MCF 10A (cell line): ENCODE measurements around the gene EXOC2. TPM values are rescaled to one million over a fixed set of nuclear protein-coding genes. Genes with fewer than 3 reads are reported as not detected.

Source experiments
- BruUV-seq: library from RNA; stranded (reverse); fragments of 400-500 nt; replicated peaks from 2 replicates; lab custom pipeline; 2021; lab: Mats Ljungman, UMichigan
- CTCF ChIA-PET: fragments of 300-600 bp; sonication (Branson Sonifier 250); formaldehyde crosslinking; extraction: SDS; loops from one replicate; lab custom pipeline; 2021; ENCODE audit warnings: antibody characterized with exemption, inconsistent platforms; lab: Yijun Ruan, JAX
- POLR2A ChIA-PET: fragments of 300-600, 350-650 bp; sonication (Branson Sonifier 250); formaldehyde crosslinking; extraction: SDS; loops from one replicate; lab custom pipeline; 2020; ENCODE audit warnings: antibody characterized with exemption, inconsistent platforms; lab: Yijun Ruan, JAX
- DNase-seq: peaks from one replicate; pipeline ENCODE4 v3.0.0-alpha.2; 2018; ENCODE audit not compliant: unreplicated experiment
- H3K27ac Mint-ChIP-seq: one replicate; pipeline ENCODE4 v1.8.0; 2022; ENCODE audit warnings: mild to moderate bottlenecking, low read depth, mixed read lengths; ENCODE audit not compliant: unreplicated experiment
- H3K27me3 Mint-ChIP-seq: one replicate; pipeline ENCODE4 v1.8.0; 2022; ENCODE audit warnings: mixed read lengths; ENCODE audit not compliant: insufficient read depth, unreplicated experiment
- H3K36me3 Mint-ChIP-seq: one replicate; pipeline ENCODE4 v1.8.0; 2022; ENCODE audit warnings: mild to moderate bottlenecking, moderate library complexity, mixed read lengths; ENCODE audit not compliant: insufficient read depth, unreplicated experiment
- H3K4me1 Mint-ChIP-seq: one replicate; pipeline ENCODE4 v1.8.0; 2022; ENCODE audit warnings: mixed read lengths; ENCODE audit not compliant: insufficient read depth, unreplicated experiment
- H3K4me3 Mint-ChIP-seq: one replicate; pipeline ENCODE4 v1.8.0; 2022; ENCODE audit warnings: mild to moderate bottlenecking, moderate library complexity, mixed read lengths; ENCODE audit not compliant: unreplicated experiment
- H3K9me3 Mint-ChIP-seq: one replicate; pipeline ENCODE4 v1.8.0; 2022; ENCODE audit warnings: mixed read lengths; ENCODE audit not compliant: unreplicated experiment
- CTCF ChIP-seq: fragments of 200-600 bp; IDR thresholded peaks from one replicate; pipeline ENCODE4 v1.8.0; 2022; ENCODE audit warnings: antibody characterized with exemption, mild to moderate bottlenecking; ENCODE audit not compliant: unreplicated experiment
- intact Hi-C: fragments of 100-400 bp; cut with micrococcal nuclease; formaldehyde crosslinking; loops from 2 replicates; pipeline ENCODE4 v1.14.1; 2022
- total RNA-seq: library from RNA; stranded (reverse); gene quantifications from 2 replicates; pipeline ENCODE4 v1.2.3, GENCODE V29; 2022

The EXOC2 gene
- total RNA-seq, 1 experiment from 2014 or later, result 14.6 TPM

DNA sequence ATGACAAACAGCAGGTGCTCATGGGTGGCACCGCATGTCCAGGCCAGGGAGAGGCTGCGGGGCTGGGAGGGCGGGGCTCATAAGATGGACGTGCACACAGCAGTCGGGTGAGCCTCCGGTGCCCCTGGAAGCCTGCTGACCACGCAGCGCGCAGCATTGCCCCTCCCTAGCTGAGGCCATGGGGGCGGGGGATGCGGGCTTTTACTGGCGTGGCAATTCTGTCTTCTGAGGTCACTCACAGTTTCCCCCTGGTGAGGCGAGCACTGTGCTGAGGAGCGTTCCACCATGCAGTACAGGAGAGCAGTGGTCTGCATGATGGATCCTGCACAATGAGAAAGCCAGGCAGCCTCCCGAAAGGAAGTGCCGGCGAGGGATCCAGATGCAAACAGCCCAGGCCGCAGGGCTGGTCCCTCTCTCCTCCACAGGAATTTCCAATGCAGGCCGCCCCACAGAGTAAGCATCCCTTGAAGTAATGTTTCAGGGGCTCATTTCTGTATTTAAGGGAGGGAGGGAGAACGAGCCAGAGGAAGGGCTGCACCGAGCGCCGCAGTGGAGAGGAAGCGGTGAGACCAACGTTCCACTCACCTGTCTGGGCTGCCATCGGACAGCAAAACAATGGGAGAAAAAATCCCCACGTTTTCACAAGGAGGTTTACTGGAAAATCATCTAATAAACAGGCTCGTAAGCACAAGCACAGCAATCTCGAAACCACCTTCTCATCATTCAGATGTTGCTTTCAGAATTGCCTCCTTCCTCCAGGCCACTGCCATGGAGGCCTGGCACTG is 245.4 kb downstream of the EXOC2 start:
- intact Hi-C loops, result no loop called here
- H3K27me3 Mint-ChIP-seq, result no peaks in the 10 kb centered on the region
- H3K27ac Mint-ChIP-seq, result no peak overlapping the region
- POLR2A ChIA-PET, result interaction anchor here (0.5 kb wide), 1 partner anchor 157 kb away, joined by 4 read pairs; no protein-coding TSS in a partner anchor
- H3K9me3 Mint-ChIP-seq, result peaks cover 13% of the 10 kb centered on the region
- no peaks in the 10 kb centered on the region for H3K4me1 Mint-ChIP-seq
- CTCF ChIA-PET, result no interaction called here
- no peaks in the 10 kb centered on the region for H3K36me3 Mint-ChIP-seq
- no TSS peak for BruUV-seq
- no peak for DNase-seq
- no peak overlapping the region for H3K4me3 Mint-ChIP-seq
- TF ChIP-seq CTCF, result no peak

GRCh38 chr6:446418-447366 is 246.2 kb downstream of the EXOC2 start:
- no peaks in the 10 kb centered on the region for H3K27me3 Mint-ChIP-seq
- no peak overlapping the region for H3K27ac Mint-ChIP-seq
- intact Hi-C loops, result no loop called here
- TF ChIP-seq CTCF, result no peak
- BruUV-seq, result no TSS peak
- peaks cover 13% of the 10 kb centered on the region for H3K9me3 Mint-ChIP-seq
- H3K4me1 Mint-ChIP-seq, result no peaks in the 10 kb centered on the region
- POLR2A ChIA-PET, result interaction anchor here (0.5 kb wide), 1 partner anchor 156 kb away, joined by 4 read pairs; no protein-coding TSS in a partner anchor
- no peak overlapping the region for H3K4me3 Mint-ChIP-seq
- no peaks in the 10 kb centered on the region for H3K36me3 Mint-ChIP-seq
- CTCF ChIA-PET, result interaction anchor here (0.6 kb wide), 1 partner anchor 153 kb away, joined by 3 read pairs; no protein-coding TSS in a partner anchor
- DNase-seq, result no peak

DNA sequence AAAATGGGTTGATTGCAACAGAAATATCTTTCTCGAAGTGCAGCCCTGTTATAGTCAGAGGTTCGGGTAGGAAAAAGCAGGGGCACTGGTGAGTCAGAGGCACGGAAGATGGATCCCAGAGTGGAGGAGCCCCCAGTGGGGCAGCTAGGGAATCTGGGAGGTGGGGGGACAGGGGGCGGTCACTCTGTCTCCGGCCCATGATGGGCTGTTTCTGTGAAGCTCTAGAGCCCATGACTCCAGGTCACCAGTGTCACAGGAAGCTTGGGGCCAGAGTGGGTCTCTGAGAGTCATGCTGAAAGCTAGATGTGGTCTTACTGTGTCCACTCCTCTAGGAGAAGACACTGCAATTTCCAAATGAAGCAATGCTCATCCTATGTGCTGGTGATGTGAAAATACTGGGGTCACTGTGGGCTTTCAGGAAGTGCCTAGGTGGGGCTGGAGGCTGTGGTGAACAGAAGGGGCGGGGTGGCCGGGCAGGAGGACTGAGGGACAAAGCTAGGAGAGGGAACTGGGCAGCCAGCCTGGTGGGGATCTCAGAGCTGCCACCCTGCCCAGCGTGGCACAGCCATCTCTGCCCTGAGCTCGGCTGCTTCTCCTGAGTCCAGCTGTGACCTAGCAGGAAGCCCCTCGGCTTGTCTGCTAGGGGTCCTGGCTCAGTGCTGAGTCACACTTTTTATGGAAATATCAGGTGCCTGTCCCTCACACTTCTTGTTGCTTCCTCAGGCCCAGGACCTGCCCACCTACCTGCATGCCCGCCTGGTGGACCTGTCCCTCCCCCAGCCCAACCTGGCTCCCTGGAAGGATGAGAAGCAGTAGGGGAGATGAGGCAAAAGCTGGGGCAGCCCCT is 247.1 kb downstream of the EXOC2 start:
- no peaks in the 10 kb centered on the region for H3K27me3 Mint-ChIP-seq
- H3K4me1 Mint-ChIP-seq, result no peaks in the 10 kb centered on the region
- BruUV-seq, result no TSS peak
- TF ChIP-seq CTCF, result no peak
- H3K4me3 Mint-ChIP-seq, result no peak overlapping the region
- no peak for DNase-seq
- ChIA-PET CTCF (interaction anchor here (0.6 to 1.2 kb wide), 3 partner anchors 9 to 154 kb away, joined by 3 read pairs; no protein-coding TSS in a partner anchor), POLR2A (interaction anchor here (0.5 kb wide), 1 partner anchor 57 kb away, joined by 4 read pairs; no protein-coding TSS in a partner anchor)
- H3K36me3 Mint-ChIP-seq, result no peaks in the 10 kb centered on the region
- intact Hi-C loops, result no loop called here
- H3K9me3 Mint-ChIP-seq, result peaks cover 13% of the 10 kb centered on the region
- H3K27ac Mint-ChIP-seq, result no peak overlapping the region
